D721Med (cell line): ENCODE data around the gene LTBP1.

Experiments
- DNase-seq: peaks from one replicate; pipeline ENCODE4 v3.0.0; 2011; ENCODE audit warnings: low spot score; ENCODE audit not compliant: insufficient read length
- FAIRE-seq: peaks from 2 replicates; lab custom pipeline; 2011; peaks lifted over from hg19 to GRCh38; lab: Jason Lieb, UNC
- TF ChIP-seq, protein P1 (sequence below): IDR thresholded peaks from 2 replicates; pipeline ENCODE4 v1.5.1; 2012; ENCODE audit warnings: mild to moderate bottlenecking, control low read depth; ENCODE audit not compliant: insufficient read depth; ENCODE audit errors: missing control alignments

LTBP1 gene

DNA sequence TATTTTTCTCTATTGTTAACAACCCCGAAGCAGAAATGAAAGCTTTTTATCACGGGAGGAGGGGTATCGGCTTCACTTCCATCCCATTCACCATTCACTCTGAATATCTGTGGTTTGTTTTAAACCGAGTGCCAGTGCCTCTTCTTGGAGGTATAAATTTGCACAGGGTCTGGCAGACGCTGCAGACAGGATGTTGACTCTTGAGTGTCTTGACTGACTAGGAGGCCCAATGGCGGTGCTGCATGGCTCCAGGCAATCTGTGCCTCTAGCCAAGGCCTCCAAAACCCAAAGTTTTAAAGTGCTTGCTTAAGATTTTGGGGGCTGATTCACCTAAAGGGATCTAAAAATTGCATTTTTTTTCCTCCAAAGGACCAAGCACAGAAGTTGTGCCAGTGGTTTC is 183.8 kb downstream of the LTBP1 start:
- TF ChIP-seq, protein P1, sequence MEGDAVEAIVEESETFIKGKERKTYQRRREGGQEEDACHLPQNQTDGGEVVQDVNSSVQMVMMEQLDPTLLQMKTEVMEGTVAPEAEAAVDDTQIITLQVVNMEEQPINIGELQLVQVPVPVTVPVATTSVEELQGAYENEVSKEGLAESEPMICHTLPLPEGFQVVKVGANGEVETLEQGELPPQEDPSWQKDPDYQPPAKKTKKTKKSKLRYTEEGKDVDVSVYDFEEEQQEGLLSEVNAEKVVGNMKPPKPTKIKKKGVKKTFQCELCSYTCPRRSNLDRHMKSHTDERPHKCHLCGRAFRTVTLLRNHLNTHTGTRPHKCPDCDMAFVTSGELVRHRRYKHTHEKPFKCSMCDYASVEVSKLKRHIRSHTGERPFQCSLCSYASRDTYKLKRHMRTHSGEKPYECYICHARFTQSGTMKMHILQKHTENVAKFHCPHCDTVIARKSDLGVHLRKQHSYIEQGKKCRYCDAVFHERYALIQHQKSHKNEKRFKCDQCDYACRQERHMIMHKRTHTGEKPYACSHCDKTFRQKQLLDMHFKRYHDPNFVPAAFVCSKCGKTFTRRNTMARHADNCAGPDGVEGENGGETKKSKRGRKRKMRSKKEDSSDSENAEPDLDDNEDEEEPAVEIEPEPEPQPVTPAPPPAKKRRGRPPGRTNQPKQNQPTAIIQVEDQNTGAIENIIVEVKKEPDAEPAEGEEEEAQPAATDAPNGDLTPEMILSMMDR = no peak
- DNase-seq = no peak
- FAIRE-seq = no peak

DNA sequence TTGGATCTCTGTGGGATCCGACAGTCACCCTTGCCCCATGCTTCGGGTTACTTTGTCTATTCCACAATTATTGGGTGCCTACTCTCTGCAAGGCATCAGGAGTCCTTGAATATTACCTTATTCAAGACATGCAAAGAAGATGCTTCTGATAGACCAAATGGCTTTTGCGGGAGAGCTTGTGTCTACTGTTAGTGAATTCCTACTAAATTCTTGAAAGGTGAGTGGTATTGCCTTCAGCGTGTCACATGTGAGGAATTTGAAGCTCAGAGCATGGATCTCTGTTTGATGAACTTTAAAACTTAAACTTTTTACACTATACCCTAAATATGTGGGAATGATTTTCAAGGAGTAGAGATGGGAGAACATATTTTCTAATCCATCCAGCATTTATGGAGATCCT is 184.4 kb downstream of the LTBP1 start:
- TF ChIP-seq, protein P1 = no peak
- FAIRE-seq (no peak), DNase-seq (no peak)

DNA sequence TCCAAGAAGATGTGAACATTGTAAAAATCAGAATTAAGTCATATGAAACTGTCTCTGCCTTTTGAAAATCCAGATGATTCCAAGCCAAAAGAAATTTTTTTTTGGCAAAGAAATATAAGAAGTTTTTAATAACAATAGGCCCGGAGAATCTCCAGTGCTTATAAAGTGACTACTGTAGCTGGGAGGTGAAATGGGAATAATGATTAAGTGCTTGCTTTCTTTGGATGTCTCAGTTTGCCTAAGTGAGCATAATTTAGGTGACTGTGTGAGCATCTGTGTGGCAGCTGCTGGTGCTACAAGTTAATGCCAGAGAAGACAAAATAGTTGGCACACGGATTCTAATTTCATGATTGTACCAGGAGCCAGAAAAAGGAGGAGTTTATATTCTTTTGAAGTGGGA is 185.0 kb downstream of the LTBP1 start:
- FAIRE-seq = no peak
- no peak for DNase-seq
- TF ChIP-seq, protein P1 = no peak

DNA sequence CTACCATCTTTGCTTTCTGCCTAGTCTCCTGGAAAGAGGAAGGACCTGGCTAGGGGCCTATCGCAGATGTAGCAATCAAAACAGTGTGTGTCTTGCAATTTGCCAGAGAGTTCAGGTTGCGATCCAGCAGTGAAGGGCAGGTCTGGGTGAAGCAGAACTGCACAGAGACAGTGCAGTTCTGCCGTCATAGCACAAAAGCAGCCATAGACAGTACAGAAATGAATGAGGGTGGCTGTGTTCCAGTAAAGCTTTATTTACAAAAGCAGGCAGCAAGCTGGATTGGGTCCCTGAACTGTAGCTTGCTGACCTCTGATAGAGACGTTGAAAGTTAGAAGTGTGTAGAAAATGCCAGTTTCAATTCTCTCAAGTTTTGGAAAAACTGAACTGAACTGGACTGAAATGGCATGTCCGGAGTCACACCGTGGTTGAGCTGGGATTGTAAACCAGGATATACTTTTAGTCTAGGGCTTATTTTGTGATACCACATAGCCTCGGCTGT is 186.8 kb downstream of the LTBP1 start:
- TF ChIP-seq, protein P1 = no peak
- DNase-seq = no peak
- no peak for FAIRE-seq

DNA sequence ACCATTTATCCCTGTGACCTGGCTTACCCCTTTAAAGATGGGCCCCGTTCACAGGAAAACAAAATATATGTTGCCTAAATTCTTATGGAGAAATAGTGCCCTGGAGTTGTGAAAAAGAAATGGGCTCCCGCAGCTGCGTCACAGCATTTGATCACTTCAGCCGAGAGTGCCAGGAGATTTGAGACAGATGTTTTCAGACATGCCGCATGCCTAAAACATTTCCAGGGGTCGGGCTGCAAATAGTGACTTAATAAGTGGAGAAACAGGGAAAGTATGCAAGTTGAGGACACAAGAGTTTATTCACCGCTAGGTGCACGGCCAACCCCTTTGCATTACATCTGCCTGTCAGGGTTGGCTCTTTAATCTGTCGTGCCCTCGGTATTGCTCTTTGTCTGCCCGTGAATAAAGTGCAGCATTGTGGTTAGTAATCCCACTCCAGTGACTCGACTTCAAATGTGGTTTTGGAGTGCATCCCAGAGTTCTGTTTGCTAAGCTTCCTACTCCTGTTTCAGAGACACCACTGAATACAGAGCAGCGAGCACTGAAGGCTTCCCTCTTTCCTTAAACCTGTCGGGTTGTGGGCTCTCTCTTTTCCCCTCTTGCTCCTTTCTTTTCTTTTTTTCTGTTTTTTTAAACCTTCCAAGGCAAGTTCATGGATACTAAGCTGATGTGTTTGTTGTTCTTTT is 187.5 kb downstream of the LTBP1 start:
- FAIRE-seq (no peak), DNase-seq (no peak)
- TF ChIP-seq, protein P1 = no peak

DNA sequence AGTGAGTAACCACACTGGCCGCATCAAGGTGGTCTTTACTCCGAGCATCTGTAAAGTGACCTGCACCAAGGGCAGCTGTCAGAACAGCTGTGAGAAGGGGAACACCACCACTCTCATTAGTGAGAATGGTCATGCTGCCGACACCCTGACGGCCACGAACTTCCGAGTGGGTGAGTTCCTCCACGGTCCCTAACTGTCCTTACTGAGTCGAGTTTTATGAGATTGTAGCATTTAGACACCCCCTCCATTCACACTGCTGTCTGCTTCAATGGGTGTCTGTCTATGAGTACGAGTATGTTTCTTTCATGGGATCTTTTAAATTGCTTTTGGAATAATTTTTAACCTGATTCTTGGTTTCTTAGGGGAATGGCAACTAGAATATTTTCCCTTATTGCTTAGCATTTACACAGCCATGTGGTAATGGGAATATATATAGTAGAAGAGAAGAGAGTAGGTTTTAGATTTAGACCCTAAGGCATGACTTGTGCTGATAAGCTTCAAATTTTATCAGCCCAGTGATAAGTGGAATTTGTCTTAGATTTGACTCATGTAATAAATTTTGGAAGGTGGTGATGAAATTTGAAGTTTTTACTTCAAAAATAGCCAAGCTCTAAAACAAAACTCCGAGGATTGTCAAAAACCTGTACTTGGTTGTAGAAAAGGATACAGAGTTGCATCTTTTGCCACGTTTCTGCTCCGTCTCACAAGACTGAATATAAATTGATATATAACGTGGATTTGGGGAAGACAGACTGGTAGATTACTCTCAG is 188.2 kb downstream of the LTBP1 start:
- FAIRE-seq (no peak), DNase-seq (no peak)
- TF ChIP-seq, protein P1 = no peak

DNA sequence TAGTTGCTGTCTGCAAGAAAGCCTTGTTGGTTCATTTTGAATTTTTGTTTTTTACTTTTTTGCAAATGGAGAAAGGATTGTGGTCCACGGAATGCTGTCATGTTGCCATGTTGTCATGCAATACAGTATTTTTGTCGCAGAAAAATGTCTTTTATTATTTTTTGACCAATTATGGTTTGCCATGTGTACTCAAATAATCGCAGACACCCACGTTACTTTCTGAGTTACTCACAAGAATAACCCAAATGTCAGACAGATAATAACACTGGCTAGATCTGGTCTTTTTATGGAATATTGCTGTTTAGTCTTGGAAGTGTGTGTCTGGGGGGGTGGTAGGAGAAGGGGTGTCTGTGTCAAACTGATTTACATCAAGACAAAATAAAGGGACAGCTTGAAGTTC is 188.9 kb downstream of the LTBP1 start:
- FAIRE-seq (no peak), DNase-seq (no peak)
- TF ChIP-seq, protein P1 = no peak
